Bladder microvascular endothelial cell (primary cell): Measurements from ENCODE around the gene SLITRK4. TPM values are rescaled to one million over a fixed set of nuclear protein-coding genes. Genes with fewer than 3 reads are reported as not detected.

ENCODE experiments used
- total RNA-seq: library from RNA; depleted of rRNA; stranded (reverse); fragments of >200 nt; gene quantifications from 2 replicates; pipeline ENCODE4 v1.2.3, GENCODE V29; 2014

SLITRK4 gene, protein sequence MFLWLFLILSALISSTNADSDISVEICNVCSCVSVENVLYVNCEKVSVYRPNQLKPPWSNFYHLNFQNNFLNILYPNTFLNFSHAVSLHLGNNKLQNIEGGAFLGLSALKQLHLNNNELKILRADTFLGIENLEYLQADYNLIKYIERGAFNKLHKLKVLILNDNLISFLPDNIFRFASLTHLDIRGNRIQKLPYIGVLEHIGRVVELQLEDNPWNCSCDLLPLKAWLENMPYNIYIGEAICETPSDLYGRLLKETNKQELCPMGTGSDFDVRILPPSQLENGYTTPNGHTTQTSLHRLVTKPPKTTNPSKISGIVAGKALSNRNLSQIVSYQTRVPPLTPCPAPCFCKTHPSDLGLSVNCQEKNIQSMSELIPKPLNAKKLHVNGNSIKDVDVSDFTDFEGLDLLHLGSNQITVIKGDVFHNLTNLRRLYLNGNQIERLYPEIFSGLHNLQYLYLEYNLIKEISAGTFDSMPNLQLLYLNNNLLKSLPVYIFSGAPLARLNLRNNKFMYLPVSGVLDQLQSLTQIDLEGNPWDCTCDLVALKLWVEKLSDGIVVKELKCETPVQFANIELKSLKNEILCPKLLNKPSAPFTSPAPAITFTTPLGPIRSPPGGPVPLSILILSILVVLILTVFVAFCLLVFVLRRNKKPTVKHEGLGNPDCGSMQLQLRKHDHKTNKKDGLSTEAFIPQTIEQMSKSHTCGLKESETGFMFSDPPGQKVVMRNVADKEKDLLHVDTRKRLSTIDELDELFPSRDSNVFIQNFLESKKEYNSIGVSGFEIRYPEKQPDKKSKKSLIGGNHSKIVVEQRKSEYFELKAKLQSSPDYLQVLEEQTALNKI
- total RNA-seq = 2.9 and 4.3 TPM in 2 replicates

DNA sequence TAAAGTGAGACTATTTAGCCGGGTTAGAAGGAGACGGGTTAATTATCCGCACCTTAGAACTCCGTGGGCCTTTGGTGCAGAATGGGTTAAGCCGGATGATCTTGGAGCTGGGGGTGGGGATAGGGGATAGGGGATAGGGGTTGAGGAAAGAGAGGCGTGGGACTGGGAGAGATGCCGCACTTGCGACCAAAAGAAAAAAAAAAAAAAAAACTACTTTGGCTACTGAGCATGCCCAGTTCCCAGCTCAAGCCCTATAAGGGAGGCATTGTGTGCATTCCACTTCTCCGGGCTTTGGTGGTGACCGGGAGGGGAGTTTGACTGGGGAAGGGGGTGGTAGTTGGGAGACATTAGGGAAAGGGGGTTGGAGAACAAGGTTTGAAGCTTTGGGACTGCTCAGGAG is at the start of gene SLITRK4:
SLITRK4 (minus strand) TSS at position 187 of the 400 bp plus-strand sequence. CDS start 4,993 bp downstream, outside the sequence.

Other genes with a start within 250 kb of the SLITRK4 start
- not detected in 2 replicates for gene SPANXN3, start 118.6 kb downstream of the SLITRK4 start, total RNA-seq
- not detected in 2 replicates for gene SPANXN2, start 84.7 kb upstream of the SLITRK4 start, total RNA-seq
- gene UBE2NL, start 248.0 kb upstream of the SLITRK4 start, total RNA-seq = under 0.01 TPM in 1 of 2 replicates, not detected in the other